DMS 273 treated with DMSO at 0.1 percent for 48 hours (cell line): ENCODE measurements around the gene GRIK1.

Experiments
- DNase-seq: peaks from one replicate; lab custom pipeline; 2025; lab: John Stamatoyannopoulos, UW

The GRIK1 gene

DNA sequence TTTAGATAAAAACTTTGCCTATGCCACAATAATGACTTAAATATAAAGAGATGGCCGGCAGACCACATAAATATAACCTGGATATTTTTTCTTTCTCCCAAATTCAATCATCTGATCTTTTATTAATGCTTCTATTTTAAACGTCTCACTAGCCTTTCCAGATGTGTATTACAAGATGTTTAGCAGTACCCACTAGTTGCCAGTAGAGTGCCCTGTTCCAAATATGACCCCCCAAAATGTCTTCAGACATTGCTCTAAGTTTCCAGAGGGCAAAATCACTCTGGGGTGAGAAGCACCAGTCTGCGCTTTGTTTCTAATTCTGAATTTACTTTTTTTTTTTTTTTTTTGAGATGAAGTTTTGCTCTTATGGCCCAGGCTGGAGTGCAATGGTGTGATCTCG is 268.1 kb downstream of the GRIK1 start:
- DNase-seq, result no peak

DNA sequence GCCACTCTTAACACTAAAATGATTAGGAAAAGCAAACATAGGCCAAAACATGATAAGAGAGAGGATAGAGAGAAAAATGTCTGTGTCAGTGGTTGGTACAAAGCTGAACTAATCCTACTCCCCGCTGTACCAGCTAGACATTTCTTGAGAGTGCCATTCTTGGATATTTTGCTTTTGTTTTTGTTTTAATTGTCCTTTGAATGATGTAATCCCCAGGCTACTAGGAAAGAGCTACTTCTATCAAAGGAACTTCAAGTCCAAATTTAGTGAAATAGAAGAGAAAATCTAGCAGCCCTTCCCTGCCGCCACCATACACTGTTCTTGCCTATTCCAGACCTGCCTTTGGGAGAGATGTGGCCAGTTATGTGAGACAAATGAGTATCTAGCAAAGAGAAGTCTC is 269.6 kb downstream of the GRIK1 start:
- DNase-seq, result no peak

- no peak for DNase-seq
Observed at GRCh38 chr21:29669416-29669815, 270.4 kb downstream of the GRIK1 start.

- no peak for DNase-seq
Observed at GRCh38 chr21:29667651-29668050, 272.1 kb downstream of the GRIK1 start.

- no peak for DNase-seq
Observed at GRCh38 chr21:29664615-29665014, 275.2 kb downstream of the GRIK1 start.

- DNase-seq, result no peak
Observed at GRCh38 chr21:29661672-29662442, 277.9 kb downstream of the GRIK1 start.

DNA sequence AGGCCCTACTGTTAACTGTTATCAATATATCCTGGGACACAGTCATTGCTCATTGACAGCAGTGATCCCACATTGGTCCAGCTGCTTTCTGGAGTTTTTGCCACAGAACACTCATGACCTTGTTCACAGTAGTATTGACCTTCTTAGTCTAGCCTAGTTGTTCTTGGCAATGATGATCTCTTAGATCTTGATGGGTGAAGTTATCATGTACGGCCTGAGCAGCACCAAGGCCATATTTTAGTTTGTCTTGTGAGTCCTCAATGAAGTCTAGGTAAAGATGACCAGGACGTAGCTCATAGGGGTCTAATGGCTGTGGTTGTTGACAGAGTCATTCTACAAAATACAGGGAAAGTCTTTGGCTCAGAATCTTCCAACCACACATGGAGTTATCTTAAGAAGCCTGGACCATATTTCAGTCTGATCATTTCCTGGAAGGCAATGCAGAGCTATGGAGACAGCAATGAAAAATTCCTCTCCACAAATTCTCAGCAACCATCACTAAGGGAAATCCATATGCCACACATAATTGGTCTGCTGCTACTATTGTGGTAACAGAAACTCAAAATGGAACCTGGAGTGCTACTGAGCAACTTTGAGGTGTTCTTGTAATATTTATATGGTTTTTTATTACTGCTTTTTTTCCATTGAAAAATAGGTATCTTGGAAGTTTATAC is 279.6 kb downstream of the GRIK1 start:
- no peak for DNase-seq

GRCh38 chr21:29658934-29659203 is 280.9 kb downstream of the GRIK1 start:
- DNase-seq, result no peak

DNA sequence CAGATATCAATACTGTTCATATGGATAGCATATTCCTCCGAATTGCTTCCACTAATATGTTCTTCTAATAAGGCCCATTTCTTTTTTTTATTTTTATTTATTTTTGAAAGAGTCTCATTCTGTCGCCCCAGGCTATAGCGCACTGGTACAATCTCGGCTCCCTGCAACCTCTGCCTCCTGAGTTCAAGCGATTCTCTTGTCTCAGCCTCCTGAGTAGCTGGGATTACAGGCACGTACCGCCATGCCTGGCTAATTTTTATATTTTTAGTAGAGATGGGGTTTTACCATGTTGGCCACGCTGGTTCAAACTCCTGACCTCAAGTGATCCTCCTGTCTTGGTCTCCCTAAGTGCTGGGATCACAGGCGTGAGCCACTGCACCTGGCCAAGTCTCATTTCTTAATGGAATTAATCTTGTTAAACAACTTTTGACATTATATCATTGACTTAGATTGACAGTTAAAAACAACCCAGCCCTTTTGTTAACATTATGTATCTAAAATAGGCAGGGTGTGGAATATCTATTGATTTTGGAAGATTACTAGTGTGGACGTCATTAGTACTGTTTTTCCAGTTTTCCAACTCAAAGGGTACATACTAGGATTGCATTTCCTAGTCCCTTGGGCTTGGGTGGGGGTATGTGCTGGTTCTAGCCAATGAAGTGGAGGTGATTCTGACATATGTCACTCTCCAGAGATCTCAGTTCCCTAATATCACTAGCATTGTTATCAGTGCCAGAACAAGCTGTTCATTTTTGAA is 281.4 kb downstream of the GRIK1 start:
- DNase-seq, result no peak

DNA sequence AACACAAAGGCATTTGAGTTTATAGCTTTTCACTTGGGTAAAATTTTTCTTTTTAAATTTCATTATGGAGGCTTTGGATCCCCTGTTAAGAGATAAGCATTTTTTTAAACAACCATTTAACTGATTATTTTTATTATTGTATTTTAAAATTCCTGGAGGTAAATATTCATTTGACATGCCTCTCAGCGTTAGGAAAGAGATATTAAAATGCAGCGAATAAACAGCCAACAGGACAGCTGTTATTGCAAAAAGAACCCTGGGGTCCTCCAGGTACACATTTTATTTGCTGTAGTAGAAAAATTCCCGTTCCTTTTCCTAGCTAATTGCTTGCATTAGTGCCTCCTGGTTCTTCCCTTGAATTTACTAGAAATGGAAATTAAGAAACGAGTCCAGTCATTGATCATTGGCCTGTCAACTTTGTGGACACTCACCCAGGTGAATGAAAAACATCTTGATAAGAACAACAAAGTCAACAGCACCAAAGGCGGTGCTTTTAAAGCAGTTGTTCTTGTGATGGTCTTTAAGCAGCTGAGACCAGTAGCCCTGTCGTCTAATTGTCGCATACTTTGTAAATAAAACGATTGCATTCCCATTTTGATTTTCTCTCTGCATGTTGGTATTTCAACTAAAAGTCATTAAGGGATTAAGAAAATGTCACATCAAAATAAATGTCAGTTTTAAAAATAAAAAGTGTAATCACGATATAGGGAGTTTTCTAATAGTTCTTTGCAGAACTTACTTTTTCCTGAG is 282.4 kb downstream of the GRIK1 start:
- DNase-seq, result no peak

GRCh38 chr21:29656504-29657239 is 283.1 kb downstream of the GRIK1 start:
- no peak for DNase-seq

- DNase-seq, result no peak
Observed at GRCh38 chr21:29655577-29655976, 284.2 kb downstream of the GRIK1 start.

GRCh38 chr21:29654855-29655254 is 284.9 kb downstream of the GRIK1 start:
- no peak for DNase-seq

DNA sequence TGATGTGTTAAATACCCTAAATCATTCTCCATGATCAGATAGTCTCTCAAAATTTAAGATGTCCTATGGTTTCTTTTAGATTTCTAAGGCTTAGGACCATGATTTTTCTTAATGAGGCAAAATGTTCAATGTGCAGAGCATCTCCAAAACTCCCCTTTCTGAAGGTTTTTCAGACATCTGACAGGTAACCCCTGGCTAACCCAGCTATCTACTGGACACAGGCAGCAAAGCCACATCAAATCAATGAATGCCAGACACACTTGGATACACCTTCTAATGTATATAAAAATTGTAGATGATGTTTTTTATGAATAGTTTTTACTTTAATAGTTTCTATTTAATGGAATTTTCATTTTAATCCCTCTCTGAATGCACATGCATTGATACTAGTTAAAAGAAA is 285.6 kb downstream of the GRIK1 start:
- no peak for DNase-seq

DNA sequence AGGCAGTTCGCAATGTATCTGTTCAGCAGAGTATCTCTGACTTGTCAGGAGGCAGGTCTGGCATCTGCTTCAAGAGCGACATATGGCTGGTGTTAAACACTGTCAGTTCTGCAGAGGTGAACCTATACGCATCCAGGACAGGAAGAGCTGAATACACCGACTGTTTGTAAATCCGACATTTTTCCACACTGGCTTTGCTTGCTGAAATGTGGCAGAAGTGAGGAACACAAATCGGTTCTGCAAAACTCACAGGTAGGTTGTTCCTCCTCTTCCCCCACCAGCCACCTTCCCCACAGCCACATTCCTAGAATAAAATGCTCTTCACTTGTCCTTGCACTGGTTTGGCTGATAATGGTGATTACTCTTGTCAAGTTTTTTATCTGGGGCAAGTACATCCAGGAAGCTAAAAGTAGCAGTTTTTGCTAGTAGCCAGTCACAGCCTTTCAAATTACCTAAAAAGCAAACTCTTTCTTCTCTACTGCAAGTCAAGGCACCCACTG is 289.2 kb downstream of the GRIK1 start:
- no peak for DNase-seq

DNA sequence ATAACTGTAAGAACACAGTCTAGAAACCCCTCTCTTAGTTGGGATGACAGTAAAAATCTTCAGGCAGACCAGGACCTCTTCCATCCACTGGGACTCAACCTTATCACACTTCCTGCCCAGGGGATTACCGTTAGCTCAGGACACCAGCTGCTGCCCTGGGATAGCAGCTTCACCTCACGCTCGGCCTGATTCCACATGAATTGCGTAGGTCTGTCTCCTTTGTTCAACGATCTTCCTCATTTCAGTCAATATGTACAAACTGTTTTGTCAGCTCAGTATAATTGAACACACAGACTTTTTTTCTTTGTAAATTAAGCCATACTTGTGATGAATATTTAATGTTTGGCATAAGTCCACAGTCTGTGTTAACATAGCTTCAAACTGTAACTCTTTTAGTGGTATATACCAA is 290.4 kb downstream of the GRIK1 start:
- DNase-seq, result no peak

DNA sequence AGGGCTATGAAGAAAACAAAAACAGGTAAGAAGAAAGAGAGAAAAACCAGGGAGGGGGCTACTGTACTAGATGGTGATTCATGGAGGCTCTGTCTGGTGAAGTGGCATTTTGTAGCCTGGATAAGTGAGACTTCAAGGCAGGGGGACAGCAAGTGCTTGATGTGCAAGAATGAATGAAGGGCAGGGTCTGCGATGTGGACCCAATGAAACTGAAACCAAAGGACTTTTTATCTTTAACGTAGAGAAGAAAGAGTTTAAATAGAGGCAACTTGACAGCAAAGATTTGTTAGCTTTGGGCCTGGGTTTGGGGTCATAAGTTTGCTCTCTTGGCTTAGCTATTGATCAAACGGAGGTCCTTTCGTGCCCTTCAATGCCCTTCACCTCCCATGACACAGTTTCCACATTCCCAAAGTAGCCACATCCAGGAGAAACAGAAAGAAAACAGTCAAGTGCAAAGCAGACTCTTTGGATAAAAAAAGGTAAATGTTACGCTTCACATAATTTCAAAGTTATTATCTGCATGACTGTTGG is 291.0 kb downstream of the GRIK1 start:
- no peak for DNase-seq

GRCh38 chr21:29647353-29647781 is 292.4 kb downstream of the GRIK1 start:
- no peak for DNase-seq

DNA sequence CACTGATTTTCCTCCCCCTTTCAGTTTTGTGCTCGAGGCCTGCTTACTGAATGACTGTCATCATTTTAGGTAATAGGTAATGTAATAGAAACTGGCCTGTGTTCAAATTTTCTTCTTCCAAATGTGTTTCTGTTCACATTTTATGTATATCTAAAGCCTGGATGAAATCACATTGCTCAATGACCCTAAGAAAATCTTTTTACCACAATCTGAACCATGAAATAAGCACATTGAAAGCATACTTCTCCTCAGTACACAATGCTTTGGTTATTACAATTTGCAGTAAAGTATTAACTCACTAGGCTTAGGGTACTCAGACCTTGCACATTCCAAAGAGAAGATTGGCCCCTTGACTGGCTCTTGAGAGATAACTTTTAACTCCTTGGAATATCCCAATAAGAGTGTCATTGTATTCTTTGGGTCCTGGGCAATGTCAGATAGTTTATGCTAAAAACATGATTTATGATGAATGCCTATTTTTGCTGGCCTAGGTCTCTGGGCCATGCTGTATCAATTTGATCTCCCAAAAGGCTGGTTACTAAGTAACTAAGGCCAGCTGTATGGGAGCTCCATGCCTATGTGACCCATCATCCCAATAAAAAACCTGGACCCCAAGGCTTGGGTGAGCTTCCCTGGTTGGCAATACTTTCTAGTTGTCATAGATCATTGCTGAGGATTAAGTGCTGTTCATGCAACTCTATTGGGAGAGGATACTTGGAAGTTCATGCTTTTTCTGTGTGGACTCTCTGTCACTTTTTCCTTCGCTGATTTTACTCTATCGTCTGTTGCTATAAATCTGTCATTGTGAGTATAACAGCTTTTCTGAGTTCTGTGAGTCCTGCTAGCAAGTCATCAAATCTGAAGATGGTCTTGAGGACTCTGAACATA is 293.9 kb downstream of the GRIK1 start:
- DNase-seq, result no peak

DNA sequence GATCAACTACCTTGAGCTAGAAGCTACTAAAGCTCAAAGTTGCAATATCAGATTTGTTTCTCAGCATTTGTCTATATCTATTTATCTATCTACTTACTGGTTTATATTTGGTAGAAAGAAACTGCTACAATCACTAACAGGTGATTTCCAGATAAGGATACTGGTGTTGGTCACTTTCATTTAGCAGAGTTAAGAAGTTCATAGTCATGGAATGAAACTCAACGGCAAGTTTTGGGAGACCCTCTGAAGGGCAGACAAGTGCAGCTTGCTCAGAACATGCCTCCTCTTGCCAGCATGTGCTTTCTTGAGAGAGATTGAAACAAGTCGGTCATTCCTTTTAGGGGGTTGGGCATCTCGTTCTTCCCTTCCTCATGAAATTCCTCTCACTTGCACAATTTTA is 296.5 kb downstream of the GRIK1 start:
- DNase-seq, result no peak
